Measurements from ENCODE around the gene RNF182.

GRCh38 chr6:14016935-14017625 lies 92.3 kb downstream of the RNF182 start:
- TF ChIP-seq EZH2 (IDR thresholded peaks at IDR 0.05; ENCODE audit: borderline replicate concordance, low read length) (no peak), CTCF (conservative IDR thresholded peaks at IDR 0.05 in 1 of 2, IDR thresholded peaks at IDR 0.05 in 1 of 2; ENCODE audit: extremely low read depth in 1 of 2, insufficient read depth in 1 of 2, low read depth in 1 of 2, low read length in 2 of 2) (no peak)

All from mammary epithelial cell (primary cell).